HG03064 (cell line): ENCODE measurements around the gene SLCO3A1.

Experiments
- ATAC-seq: cut with Tn5 transposase; IDR thresholded peaks from one replicate; pipeline ENCODE4 v1.9.1; 2021; ENCODE audit warnings: low read depth; ENCODE audit not compliant: unreplicated experiment

The SLCO3A1 gene

DNA sequence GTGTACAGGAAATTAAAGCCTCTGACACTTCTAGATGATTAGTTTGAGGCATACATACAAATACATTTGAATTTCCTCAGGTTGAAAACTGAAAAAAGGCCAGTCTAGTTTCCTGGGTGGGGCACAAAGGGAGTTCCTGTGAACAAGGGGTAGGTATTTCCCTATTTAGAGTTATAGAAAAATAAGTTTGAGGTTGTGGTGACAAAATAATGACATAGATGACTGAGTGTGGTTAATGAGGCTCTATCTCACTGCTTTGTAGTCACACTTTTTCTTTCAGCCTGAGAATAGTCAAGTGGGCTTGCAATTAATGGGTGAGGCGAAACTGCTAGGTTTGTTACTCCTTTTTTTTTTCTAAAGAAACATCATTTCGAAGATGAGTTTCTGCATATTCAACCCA is 4.3 kb downstream of the SLCO3A1 start:
- ATAC-seq = peak; percentile 36

DNA sequence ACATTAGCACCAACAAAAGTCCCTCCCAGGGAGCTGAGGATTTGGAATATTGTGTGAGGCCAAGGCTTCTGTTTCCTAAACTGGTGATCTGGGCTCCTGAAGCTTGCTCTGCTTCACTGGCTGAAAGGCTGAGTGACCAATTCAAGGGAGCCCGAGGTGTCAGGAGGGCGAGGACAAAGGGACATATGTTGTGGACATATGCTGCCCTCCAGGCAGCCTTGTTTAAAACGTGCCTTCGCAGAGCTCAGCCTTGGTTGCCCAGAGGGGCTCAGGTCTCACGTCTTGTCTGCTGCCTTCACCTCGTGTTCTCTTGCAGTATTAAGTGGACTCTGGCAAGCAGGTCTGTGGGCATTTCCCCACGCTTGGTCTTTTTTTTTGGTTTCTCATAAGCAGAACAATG is 7.0 kb downstream of the SLCO3A1 start:
- ATAC-seq = no peak

DNA sequence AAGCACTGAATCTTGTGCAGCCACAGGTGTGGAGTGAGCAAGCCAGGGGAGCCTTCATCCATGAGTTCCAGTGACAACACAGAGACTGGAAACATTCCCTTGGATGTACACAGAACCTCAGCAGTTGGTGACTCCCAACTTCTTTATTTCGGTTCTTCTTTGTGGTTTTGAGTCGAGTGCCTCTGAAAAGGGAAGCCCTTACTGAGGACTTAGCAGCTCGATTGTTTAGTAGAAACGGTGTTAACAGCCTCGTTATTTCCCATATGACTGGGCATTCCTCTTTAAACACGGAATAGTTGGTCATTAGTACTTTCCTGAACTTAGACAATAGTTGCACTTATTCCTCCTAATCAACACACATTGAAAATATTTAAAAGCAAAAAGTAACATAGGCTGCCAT is 7.7 kb downstream of the SLCO3A1 start:
- no peak for ATAC-seq

DNA sequence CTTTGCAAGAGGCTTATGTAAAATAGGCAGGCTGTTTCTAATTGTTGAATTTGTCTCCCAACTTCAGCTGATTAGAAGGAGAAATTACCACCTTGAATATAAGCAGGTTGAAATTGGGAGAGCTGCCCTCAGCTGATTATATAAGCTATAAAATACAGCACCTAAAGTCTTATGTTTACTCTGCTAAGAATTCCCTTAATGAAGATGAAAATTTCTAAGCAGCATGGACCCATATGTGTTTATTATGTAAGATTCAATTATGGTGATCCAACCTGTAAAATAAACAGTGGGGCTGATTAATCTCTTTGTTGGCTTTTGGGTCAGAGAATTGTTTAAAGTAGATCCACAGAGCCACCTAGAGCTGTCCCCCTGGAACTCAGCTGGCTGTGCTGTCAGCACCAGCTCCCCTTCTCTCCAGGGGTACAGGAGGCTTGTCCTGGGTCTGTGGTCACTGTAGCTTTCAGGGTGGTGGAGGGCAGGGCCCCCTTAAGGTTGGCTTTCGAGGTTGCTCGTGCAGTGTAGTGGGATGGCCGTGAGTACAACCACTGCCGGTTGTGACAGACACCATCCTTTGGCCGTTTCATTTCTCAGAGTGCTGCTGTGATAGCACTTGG is 9.5 kb downstream of the SLCO3A1 start:
- no peak for ATAC-seq

DNA sequence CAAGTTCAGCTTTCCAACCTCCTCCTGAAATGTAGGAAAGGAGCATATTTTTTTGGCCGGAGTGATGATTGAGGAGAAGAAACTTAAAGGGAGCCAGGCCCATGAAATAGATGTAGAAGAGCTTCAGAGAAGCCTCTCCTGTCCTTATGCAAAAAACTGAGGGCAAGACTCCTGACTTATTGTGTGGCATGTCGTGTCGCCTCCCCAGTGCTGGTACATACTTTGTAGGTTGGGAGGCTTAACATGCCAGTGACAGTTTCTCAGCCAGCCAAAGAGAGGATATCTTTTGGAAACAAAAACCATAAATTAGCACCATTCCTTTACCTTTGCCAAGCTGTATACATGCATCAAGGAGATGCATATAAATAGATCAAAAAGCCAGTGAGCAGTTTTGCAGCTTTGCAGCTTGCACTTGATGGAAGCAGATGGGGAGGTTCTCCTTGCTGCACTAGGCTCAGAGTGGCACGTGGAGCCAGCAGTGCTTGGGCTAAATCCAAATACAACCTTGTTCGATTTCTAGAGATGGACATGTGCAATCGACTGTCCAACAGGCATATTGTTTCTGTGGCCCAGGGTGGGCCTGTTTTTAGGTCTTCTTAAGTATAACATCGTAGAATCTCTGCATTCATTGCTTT is 10.2 kb downstream of the SLCO3A1 start:
- no peak for ATAC-seq

DNA sequence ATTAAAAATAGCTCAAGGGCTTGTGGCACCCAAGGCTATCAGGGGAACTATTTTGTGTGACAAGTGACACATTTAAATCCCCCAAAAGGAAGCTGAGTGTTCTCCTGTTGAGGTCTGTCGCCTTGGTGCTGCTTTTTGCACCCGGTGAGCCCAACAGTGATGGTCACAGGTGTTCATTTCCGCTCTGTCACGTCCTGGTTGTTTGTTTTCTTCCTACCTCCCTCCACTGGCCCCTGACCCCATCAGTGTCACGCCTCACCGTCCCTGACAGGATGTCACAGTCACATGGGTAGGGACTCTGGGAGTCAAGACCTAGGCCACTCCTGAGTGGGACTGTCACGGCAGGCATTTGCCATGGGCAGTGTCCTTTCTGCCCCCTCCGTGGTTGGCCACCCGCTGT is 11.2 kb downstream of the SLCO3A1 start:
- no peak for ATAC-seq

DNA sequence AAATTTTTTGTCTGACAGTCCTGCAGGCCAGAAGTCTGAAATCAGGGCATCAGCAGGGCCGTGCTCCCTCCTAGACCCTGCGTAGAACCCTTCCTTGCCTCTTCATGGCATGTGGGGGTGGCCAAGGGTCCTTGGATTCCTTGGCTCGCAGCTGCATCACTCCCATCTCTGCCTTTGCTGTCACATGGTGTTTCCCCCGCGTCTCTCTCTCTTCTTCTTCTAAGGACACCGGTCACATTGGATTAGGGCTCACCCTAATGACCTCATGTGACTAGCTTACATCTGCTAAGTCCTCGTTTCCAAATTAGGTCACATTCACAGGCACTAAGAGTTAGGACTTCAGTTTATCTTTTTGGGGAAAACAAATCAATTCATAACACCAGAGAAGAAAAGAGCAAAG is 12.0 kb downstream of the SLCO3A1 start:
- no peak for ATAC-seq

DNA sequence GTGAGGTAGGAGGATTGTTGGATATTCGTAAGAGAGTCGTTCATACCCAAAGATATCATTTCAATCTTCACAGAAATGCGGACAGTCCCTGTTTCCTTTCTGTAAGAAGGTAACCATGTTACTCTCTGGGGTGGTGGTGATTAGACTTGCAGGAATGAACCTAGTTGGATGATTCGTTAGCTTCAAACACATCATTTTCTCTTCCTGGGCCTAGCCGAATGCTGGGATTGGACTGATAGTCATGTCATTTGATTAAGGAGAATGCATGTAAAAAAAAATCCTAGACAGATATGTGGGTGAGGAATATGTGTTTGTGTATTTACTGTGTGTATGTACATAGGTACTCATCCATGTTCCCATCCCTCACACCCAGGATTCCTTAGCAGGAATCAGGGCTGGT is 12.4 kb downstream of the SLCO3A1 start:
- ATAC-seq = no peak

DNA sequence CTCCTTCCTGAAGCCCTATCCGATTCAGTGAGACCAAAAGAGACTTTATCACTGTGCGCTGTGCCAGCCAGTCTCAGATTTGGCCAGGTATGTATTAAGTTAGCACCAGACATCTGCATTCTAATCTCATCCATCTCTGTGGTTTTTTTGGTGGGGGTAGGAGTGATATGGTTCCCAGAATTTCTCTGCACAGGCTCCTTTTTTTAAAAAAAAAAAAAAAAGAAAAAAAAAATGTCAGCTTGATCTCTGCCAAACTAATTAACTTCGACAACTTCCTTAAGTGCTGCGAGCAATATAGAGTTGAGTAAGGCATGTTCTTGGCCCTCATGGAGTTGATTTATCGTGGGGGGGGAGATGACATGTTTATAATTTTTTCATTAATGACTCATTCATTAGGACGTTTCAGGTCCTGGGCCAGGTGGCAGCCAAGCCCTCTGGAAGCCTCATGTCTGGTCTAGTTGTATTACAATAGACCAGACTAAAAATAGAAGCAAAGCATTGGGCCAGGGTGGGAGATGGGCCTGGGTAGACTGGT is 12.9 kb downstream of the SLCO3A1 start:
- no peak for ATAC-seq

DNA sequence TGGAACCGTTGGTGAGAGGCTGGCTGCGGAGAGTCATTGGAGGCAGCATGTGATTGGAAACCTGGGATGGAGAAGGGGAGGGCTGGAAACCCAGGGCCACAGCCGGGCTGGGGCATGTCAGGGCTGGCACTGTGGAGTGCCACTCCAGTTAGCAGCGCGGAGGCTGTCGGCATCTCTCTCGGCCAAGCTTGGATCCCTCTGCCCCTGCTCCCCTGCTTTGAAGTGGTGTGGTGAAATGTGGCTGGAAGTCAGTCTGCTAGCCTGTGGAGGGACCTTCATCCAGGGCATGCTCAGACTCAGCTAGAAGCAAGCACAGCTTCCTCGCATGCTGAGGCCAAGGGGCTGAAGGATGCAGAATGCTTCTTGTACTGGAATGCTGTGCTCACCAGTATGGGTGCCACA is 13.5 kb downstream of the SLCO3A1 start:
- no peak for ATAC-seq

DNA sequence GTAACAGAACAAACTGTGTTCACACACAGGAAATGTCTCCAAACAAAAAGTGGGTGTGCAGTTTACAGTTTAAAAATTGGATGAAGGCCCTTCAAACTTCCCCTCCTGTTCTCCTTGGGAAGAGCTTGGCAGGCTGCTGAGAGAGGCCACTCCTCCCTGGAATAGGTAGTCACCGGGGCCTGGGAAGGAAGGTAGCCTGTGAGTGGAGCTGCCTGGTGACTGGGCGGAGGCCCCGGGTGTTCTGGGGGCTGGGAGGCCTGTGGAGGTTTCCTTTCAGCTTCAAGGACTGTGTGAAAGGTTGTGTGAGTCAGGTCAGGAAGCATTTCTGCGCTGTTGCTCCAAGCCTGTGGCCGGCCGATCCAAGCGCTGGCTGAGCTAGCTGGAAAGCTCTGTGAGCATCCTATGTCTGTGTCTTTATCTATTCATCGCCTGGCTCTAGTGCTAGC is 14.1 kb downstream of the SLCO3A1 start:
- no peak for ATAC-seq

DNA sequence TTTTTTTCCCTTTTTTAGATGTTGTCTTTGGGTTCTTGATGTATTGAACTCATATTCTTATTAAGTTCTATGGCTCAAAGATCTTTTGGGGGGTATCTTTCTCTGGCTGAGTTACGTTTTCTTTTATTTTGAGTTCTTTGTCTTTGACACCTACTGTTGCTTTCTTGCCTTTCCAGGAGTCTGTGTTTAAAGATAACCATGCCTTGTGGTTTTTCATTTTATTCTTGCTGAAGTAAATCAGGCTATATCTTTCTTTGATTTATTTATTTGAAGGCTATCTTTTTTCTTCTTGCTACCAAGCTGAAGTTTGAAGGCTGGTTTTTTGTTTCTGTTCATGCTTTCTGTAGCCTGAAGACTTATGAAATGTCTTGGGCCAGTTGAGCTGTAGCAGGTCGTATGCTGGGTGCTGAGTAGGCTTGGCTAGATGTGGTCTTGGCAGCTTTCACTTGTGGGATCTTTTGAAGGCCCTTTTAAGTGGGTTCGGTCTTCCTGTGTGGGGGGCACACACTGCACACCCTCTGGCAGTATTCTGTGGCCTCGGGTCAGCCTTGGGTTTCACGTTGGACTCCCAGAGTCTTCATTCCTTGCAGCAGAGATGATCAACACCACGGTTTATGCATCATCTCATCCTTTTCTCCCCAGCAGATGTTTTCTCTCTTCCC is 17.5 kb downstream of the SLCO3A1 start:
- no peak for ATAC-seq

DNA sequence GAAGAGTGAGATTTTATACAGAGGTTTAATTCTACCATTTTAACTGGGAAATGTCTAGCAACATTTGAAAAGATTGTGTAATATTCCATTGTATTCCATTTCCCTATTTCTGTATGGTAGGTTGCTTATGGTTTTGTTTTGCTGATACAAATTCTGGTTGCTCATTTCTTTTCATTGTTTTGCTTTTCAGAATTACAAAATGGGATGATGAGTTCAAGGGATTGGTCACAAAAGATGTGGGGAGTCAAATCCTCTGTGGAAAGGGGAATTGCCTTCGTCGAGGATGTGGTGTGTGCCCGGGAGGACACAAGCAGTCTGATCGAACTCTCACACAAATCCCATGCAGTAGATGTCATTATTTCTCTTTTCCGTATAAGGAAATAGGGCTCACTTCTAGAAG is 18.3 kb downstream of the SLCO3A1 start:
- no peak for ATAC-seq

DNA sequence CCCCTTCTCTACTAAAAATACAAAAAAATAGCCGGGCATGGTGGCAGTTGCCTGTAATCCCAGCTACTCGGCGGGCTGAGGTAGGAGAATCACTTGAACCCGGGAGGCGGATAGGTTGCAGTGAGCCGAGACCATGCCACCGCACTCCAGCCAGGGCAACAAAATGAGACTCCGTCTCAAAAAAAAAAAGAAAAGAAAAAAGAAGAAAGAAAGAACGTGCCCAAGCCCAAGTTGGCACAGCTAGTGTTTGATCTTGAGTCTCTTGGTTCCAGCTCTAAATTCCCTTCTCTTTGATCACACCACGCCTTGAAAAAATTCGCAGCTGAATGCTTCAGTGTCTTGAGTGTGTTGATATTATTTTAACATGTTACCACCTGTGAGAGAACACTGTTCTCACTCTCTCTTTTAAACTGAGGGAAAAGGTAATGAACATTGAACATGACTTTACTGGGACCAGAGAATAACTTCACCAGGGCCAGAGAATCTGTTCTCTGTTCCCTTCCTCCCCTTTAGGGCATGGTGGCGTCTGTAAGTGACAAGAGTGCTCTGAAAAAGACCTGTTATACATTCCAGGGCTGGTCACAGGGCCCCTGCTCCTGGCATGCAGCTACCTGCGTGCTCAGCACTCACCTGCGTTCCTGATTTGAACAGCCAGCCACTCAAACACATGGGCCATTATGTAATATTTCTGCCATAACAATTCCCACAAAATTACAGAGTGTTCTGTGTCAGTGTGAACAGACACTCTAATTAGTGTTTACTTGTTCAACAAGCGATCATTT is 19.0 kb downstream of the SLCO3A1 start:
- ATAC-seq = no peak

DNA sequence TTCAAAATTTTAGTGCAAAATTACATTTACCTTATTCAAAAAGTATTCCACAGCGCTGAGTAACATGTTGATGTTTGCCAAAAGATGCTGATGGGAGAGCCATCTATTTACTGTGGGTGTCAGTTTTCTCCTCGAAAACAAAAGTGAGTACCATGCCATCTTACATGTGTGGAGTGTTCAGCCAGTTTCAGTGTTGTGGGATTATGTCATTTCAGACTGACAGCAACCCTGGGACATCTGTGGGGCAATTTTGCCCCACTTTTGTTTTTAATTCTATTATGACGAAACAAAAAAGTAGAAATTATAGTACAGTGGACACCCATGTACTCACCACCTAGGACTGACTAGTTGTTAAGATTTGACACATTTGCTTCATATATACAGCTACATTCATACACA is 19.6 kb downstream of the SLCO3A1 start:
- ATAC-seq = no peak

DNA sequence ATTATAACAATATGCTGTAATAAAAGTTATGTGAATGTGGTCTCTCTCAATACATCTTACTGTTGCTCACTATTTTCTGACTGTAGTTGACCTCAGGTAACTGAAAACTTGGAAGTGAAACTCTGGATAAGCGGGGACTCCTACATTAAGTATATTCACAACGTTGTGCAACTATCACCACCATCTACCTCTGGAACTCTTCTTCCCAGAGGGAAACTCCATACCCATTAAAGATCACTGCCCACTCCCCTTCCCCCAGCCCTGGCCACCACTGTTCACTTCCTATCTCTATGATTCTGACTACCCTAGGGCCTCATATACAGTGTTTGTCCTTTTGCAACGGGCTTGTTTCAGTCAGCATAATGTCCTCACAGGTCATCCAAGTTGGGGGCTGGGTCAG is 20.7 kb downstream of the SLCO3A1 start:
- ATAC-seq = no peak

DNA sequence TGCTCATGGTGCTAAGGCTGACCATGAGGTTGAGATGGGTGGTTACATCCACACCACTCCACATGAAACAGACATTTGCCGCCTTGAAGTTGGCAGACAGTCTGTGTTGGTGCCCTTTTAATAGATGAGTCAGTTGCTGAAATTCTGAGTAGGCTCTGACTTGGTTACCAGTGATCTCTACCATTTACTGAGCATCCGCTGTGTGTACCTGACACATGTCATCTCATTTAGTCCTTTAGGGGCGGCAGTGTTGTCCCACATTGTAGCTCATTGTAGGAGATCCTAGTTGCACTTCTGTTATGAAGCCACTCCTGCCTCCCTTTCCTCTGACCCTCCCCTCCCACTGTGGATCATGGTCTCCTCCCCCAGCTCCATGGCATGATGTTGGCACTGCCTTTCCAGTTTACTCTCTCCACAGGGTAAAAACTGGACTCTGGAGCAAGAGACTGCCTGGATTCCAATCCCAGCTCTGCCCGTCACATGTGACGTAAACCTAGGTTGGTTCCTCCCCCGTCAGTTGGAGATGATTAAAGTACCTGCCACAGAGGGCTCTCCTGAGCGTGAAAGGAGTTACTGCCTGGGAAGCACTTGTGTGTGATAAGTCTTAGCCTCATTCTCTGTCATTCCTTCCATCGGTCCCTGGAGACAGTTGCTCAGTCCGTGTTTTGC is 21.6 kb downstream of the SLCO3A1 start:
- no peak for ATAC-seq

DNA sequence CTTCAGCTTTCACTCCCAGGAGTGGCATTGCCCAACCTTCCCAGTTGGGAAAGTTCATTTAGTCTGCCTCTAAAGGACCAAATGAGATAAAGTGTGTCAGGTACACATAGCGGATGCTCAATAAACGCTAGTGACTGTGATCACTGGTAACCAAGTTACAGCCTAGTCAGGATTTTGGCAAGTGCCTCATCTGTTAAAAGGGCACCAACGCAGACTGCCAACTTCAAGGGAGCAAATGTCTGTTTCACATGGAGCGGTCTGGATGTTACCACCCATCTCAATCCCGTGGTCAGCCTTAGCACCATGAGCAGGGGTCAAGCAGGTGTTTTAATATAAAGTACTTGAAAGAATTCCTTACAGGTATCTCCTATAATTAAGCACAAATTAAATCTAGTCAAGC is 22.7 kb downstream of the SLCO3A1 start:
- ATAC-seq = no peak

DNA sequence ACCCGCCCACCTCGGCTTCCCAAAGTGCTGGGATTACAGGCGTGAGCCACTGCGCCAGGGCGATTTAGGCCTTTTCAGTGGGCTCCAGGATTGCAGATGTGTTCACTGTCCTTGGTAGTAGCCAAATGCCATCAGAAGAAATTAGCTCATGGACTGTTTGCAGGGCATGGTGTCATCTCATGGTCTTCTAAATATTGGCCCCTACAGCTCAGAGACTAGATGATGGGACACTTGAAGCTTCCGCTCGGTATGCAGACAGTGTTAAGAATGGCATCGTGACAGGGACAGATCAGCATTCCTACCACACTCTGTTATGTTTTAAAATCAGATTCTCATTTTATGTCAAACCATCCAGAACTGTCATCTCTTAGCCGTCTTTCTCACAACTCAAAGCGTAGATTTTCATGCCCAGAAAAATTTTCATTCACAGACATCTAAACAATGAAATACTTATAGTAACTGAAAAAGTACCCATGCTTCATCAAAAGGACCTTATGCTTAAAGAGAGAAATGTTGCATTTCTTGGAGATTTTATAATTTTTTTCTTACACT is 24.9 kb downstream of the SLCO3A1 start:
- no peak for ATAC-seq

DNA sequence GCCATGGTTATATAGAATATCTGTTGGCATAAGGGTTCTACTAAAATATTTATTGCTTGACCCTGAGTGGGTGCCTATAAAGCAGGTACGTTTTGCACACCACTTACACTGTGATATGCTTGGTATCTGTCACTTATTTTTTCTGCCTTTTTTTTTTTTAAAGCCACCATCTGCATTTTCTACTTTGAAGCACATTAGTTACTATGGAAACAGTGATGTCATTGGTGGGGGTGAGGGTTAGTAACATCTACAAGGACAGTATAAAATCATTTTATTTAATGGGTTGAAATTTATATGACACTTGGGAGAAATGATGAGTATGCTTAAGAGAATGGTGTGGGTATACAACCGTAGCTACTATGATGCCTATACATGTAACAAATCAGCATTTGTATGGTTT is 25.6 kb downstream of the SLCO3A1 start:
- ATAC-seq = no peak
